Lung (tissue), 12 donors: ENCODE results near the gene TOB1. TPM values are rescaled to one million over a fixed set of nuclear protein-coding genes. Genes with fewer than 3 reads are reported as not detected.

ENCODE experiments used
- ATAC-seq: fragments of 200-7000 bp; cut with Tn5 transposase; one replicate; pipeline ENCODE4 v1.9.1; 2020; ENCODE audit warnings: moderate number of reproducible peaks; ENCODE audit not compliant: insufficient read depth, low FRiP score
- DNase-seq, 3 donors: peaks; one replicate each; pipeline ENCODE4 v3.0.0-alpha.2; 2013 to 2017
- H3K27ac ChIP-seq, 2 donors: one replicate each; pipeline ENCODE4 v1.5.1; 2013; ENCODE audit warnings: mild to moderate bottlenecking in 2 of 2, moderate library complexity in 2 of 2, control low read depth in 1 of 2, inconsistent platforms in 1 of 2, low read depth in 1 of 2, low read length in 1 of 2
- H3K27me3 ChIP-seq, 3 donors: one replicate each; pipeline ENCODE4 v1.5.1; 2013; ENCODE audit warnings: low read length in 2 of 3; ENCODE audit not compliant: control insufficient read depth in 3 of 3, insufficient read depth in 3 of 3
- H3K36me3 ChIP-seq, 4 donors: one replicate each; pipeline ENCODE4 v1.5.1; 2013; ENCODE audit warnings: low read length in 4 of 4, mild to moderate bottlenecking in 1 of 4, moderate library complexity in 1 of 4; ENCODE audit not compliant: control insufficient read depth in 4 of 4, insufficient read depth in 4 of 4
- H3K4me1 ChIP-seq, 5 donors: one replicate each; pipeline ENCODE4 v1.5.1; 2013; ENCODE audit warnings: low read length in 5 of 5, mild to moderate bottlenecking in 2 of 5, moderate library complexity in 1 of 5; ENCODE audit not compliant: control insufficient read depth in 5 of 5, insufficient read depth in 5 of 5
- H3K4me3 ChIP-seq: one replicate; pipeline ENCODE4 v1.5.1; 2013; ENCODE audit warnings: mild to moderate bottlenecking, control low read depth, moderate library complexity
- H3K9ac ChIP-seq, 2 donors: one replicate each; pipeline ENCODE4 v1.5.1; 2013; ENCODE audit warnings: low read length in 2 of 2, control low read depth in 1 of 2; ENCODE audit not compliant: insufficient read depth in 1 of 2
- H3K9me3 ChIP-seq, 4 donors: one replicate each; pipeline ENCODE4 v1.5.1; 2013; ENCODE audit warnings: low read length in 3 of 4, mild to moderate bottlenecking in 1 of 4, moderate library complexity in 1 of 4; ENCODE audit not compliant: control insufficient read depth in 4 of 4, insufficient read depth in 3 of 4
- WGBS, 2 donors: extraction: QIAGEN DNeasy Blood & Tissue Kit; methylation state at CpG; one replicate each; pipeline ENCODE4 v1.1.7; 2013; 5-methylcytosine and 5-hydroxymethylcytosine counted together
- polyA plus RNA-seq, 2 donors: library from polyadenylated mRNA; stranded (reverse); fragments of 200-250 nt; gene quantifications; one replicate each; pipeline ENCODE4 v1.2.1, GENCODE V29; 2013
- total RNA-seq, 2 donors: library from RNA; depleted of rRNA in 1 of 2; stranded (reverse); fragments of >200 nt in 1 of 2; gene quantifications; one replicate each; pipeline ENCODE4 v1.2.1, GENCODE V29; 2014 to 2021
- TF ChIP-seq, protein P1 (sequence below): IDR thresholded peaks from 2 replicates; pipeline ENCODE4 v1.5.1; 2012; ENCODE audit warnings: mild to moderate bottlenecking; ENCODE audit errors: control extremely low read depth, extremely low read depth
- donor health status: control.
- donor health status: control.
- donor health status: Bipolar disorder and iron deficiency.
- donor health status: healthy.
- donor health status: DM: yes; HTN: yes; CAD: no.

Gene TOB1
- total and polyA plus RNA-seq, 4 donors: 15.3 to 75.5 (median 29.5) TPM

DNA sequence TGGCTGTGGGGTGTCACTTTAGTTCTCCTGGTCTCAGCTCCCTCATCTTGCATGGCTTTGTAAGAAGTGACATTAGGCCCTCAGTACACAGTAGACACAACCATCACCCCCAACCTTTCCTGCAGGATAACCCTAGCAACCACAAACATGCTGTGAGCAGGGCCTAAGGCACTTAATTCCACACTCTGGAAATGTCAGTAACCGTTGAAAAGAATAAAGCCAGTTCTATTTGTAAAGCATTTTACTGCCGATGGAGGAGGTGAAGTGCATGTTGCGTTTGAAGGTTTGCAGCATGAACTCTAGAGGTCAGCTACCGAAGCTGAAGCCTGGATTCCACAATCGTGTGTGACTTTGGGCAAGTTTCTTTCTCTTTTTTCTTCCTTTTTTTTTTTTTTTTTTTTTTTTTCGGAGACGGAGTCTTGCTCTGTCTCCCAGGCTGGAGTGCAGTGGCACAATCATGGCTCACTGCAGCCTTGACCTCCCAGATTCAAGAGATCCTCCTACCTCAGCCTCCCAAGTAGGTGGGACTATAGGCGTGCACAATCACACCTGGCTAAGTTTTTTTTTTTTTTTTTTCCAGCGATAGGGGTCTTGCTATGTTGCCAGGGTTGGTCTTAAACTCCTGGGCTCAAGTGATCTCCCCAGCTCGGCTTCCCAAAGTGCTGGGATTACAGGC is 26.1 kb upstream of the TOB1 start:
- Histone ChIP-seq H3K9me3 (peaks cover 0 to 2% (median 0%) of the 10 kb centered on the region in 4 donors), H3K27ac (no peak overlapping the region), H3K36me3 (no peaks in the 10 kb centered on the region), H3K4me1 (no peaks in the 10 kb centered on the region), H3K4me3 (no peak overlapping the region), H3K27me3 (no peaks in the 10 kb centered on the region), H3K9ac (no peak overlapping the region)
- ATAC-seq (no peak), DNase-seq (no peak)
- 80 to 89% methylated on average over 10 of the region's 10 CpGs for WGBS, 2 donors
- TF ChIP-seq, protein P1, sequence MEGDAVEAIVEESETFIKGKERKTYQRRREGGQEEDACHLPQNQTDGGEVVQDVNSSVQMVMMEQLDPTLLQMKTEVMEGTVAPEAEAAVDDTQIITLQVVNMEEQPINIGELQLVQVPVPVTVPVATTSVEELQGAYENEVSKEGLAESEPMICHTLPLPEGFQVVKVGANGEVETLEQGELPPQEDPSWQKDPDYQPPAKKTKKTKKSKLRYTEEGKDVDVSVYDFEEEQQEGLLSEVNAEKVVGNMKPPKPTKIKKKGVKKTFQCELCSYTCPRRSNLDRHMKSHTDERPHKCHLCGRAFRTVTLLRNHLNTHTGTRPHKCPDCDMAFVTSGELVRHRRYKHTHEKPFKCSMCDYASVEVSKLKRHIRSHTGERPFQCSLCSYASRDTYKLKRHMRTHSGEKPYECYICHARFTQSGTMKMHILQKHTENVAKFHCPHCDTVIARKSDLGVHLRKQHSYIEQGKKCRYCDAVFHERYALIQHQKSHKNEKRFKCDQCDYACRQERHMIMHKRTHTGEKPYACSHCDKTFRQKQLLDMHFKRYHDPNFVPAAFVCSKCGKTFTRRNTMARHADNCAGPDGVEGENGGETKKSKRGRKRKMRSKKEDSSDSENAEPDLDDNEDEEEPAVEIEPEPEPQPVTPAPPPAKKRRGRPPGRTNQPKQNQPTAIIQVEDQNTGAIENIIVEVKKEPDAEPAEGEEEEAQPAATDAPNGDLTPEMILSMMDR: no peak

DNA sequence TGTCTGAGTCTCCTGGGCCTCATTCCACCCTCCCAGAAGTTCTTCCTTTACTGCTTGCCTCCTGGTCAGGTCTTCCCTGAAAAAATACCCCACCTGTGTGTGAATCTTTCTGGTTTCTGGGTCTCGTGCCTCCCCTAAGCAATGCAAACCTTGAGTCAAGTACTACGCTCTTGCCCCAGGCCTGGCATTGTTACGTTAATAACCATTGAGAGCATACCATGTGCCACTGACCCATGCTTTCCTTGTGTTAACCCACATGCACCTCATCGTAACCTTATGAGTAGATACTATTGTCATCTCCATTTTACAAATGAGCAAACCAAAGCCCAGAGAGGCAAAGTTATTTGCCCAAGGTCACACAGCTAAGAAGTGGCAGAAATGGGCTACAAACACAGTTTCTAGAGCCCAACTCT is 25.4 kb upstream of the TOB1 start:
- ATAC-seq: no peak
- H3K4me1 ChIP-seq: no peaks in the 10 kb centered on the region
- DNase-seq: no peak

DNA sequence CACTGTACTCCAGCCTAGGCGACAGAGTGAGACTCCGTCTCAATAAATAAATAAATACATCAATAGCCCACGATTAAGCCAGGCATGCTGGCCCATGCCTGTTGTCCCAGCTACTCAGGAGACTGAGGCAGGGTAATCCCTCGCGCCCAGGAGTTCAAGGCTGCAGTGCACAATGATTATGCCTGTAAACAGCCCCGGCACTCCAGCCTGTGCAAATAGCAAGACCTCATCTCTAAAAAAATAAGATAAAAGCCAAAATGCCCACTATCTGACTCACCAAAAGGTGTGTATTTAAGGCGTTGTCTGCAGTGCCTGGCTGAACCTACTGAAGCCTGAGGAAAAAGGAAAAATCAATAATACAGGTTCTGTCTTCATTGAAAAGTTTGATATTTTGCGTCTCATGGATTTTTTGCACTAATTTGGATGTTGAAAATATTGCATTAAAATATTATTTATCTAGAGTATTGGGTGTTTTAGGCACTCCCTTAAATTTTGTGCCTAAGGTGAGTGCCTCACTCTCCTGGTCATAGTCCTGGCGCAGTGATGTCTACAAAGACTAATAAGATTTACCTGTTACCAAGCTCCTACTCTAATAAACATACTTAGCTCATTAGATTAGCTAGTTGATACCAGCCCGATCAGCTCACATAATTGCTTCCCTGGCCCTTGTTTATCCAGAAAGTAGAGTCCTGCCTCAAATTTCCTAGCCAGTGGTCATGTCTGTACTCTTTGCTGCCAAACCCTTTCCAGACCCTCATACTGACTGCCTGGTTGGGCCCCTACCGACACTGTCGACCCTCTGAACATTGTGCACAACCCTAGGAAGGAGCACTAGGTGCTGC is 24.7 kb upstream of the TOB1 start:
- ATAC-seq: no peak

More for the DNA sequence above, 25.4 kb upstream of the TOB1 start:
- Histone ChIP-seq H3K36me3 (no peaks in the 10 kb centered on the region), H3K9ac (no peak overlapping the region), H3K27me3 (no peaks in the 10 kb centered on the region), H3K4me3 (no peak overlapping the region), H3K27ac (no peak overlapping the region), H3K9me3 (peaks cover 0 to 2% (median 0%) of the 10 kb centered on the region in 4 donors)
- 94 to 100% methylated on average over 4 of the region's 4 CpGs for WGBS, 2 donors
- TF ChIP-seq, protein P1: no peak

More for the DNA sequence above, 24.7 kb upstream of the TOB1 start:
- no peak for DNase-seq
- no peaks in the 10 kb centered on the region for H3K27me3 ChIP-seq
- H3K4me1 ChIP-seq: no peaks in the 10 kb centered on the region
- TF ChIP-seq, protein P1: no peak
- no peak overlapping the region for H3K9ac ChIP-seq
- H3K27ac ChIP-seq: no peak overlapping the region
- no peaks in the 10 kb centered on the region for H3K36me3 ChIP-seq
- 86 to 93% methylated on average over 12 of the region's 12 CpGs for WGBS, 2 donors
- peaks cover 0 to 2% (median 0%) of the 10 kb centered on the region in 4 donors for H3K9me3 ChIP-seq
- no peak overlapping the region for H3K4me3 ChIP-seq
